Stimulated activated CD4-positive, alpha-beta T cell treated with anti-CD3 and anti-CD28 coated beads, Interleukin-12 subunit alpha, Interleukin-12 subunit beta, amount 100 ng/mL, for 24 hours (primary cell): ENCODE measurements around the gene TUBG1.
A peak's percentile ranks its signal among the peaks of the same experiment; 100 is the strongest.

Source experiments
- DNase-seq, 2 experiments: peaks; one replicate each; pipeline ENCODE4 v3.0.0-alpha.2; 2020; ENCODE audit warnings: low read depth in 2 of 2

TUBG1 gene

DNA sequence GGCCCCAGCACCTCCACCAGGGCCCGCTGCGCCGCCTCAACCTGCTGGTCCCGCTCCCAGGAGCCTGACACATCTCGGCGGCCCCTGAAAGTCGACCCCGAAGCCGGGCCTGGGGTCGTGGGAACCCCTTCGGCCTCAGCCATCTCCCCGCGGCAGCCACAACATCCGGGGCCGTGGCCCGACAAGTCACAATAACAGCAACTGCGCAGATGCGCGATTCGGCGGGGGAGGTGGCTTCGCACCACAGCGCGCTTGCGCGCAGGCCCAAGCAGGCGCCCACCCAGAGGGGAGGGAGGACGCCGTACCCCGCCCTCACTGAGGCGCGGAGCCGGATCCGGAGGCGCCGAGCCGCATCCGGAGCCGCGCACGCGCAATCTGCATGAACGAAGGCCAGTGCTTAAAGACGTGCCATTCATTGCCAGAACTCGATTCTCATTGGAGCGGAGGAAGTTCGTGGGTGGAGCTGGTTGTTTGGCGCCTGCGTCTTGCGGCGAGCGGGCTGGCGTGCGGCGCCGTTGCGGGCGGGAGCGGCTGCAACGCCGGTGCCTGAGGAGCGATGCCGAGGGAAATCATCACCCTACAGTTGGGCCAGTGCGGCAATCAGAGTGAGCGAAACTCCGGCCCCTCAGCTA is at the start of gene TUBG1, which contains the start of gene RETREG3:
TSS of gene TUBG1 (plus strand) at position 502 of the 632 bp plus-strand sequence. CDS start at position 557, 55 bp downstream.
TSS of gene RETREG3 (minus strand) at position 193 of the 632 bp plus-strand sequence. CDS start at position 143, 50 bp downstream.
- DNase-seq: peak; percentile 98

DNA sequence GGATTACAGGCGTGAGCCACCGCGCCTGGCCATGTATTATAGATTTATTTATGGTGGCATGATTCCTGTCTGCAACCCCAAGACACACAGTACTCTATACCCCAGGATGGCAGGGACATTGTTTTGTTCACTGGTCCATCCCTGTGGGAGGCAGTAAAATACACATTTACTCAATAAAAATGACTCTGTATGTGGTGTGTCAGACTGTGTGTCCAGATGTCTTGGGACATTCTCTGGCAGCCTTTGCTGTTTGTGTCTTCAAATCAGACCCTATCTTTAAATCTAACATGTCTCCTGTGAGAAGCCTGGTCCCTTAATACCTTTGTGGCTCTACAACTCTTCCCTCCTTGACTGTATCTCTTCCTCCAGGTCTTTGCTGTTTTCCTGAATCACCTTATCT is 49.2 kb upstream of the TUBG1 start:
- no peak for DNase-seq

DNA sequence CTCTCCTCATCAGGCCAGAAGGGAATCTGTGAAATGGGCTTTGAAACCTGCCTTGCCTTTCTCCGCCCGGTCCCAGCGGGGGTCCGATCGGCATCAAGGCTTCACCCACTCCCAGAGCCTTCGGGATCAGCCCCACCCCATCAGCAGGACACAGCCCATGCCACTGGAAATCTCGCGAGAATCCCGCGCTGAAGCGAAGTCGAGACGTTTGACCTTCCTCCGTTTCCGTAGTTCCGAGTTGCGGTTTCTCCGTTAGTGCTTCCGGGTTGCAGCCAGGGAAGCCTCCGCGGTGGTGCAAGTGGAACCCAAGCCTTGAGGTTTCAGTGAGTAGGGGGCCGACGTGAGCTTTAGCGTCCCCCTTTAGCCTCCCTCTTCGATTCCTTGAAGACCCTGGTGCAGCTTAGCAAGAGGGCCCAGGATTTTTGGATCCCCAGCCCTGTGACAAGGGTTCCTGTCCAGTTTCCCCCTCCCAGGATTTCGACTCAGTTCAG is 47.5 kb upstream of the TUBG1 start, which contains the start of gene COASY:
TSS of gene COASY (plus strand) at position 252 of the 491 bp plus-strand sequence. CDS start 475 bp downstream, outside the sequence.
- peak; percentile 87 to 94 for DNase-seq

DNA sequence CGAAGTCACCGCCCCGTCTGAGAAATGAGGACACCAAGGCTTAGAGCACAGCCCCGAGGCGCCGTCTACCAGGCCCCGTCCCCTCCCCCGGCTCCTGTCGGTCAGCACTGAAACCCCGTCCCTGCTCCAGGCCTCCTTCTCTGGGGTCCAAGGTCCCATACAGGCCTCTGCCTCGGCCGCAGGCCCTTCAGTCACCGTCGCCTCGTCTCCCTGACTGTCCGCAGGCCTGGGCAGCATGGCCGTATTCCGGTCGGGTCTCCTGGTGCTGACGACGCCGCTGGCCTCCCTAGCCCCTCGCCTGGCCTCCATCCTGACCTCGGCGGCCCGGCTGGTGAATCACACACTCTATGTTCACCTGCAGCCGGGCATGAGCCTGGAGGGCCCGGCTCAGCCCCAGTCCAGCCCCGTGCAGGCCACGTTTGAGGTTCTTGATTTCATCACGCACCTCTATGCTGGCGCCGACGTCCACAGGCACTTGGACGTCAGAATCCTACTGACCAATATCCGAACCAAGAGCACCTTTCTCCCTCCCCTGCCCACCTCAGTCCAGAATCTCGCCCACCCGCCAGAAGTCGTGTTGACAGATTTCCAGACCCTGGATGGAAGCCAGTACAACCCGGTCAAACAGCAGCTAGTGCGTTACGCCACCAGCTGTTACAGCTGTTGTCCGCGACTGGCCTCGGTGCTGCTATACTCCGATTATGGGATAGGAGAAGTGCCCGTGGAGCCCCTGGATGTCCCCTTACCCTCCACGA is 46.9 kb upstream of the TUBG1 start:
- no peak for DNase-seq

DNA sequence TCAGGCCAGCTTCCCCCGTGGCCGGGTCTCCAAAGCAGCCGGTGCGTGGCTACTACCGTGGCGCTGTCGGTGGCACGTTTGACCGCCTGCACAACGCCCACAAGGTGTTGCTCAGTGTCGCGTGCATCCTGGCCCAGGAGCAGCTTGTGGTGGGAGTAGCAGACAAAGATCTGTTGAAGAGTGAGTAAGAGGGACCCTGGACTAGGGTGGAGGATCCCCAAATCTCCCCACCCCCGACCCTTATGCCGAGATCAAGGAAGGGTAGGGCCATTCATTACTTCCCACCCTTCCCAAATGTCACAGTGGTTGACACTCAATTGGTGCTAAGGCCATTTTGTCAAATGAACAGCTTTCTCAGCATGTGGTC is 46.4 kb upstream of the TUBG1 start:
- DNase-seq: no peak

DNA sequence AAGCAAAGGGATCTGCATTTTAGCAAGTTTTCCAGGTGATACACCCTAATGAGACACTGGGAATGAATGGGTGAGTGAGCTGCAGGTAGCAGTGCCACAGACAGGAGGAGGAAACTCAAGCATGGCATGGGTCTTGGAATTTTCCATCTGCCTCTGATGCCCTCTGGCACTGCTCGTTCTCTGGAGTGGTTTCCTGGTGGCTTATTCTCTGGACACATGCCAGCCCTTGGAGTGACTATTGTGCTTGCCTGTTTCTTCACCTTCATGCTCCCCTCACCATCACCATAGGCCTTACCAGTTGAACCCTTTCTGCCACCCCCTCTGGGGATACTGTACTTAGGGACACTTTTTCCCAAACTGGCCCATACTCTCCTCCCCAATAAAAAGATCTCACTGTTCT is 45.9 kb upstream of the TUBG1 start:
- DNase-seq: no peak

DNA sequence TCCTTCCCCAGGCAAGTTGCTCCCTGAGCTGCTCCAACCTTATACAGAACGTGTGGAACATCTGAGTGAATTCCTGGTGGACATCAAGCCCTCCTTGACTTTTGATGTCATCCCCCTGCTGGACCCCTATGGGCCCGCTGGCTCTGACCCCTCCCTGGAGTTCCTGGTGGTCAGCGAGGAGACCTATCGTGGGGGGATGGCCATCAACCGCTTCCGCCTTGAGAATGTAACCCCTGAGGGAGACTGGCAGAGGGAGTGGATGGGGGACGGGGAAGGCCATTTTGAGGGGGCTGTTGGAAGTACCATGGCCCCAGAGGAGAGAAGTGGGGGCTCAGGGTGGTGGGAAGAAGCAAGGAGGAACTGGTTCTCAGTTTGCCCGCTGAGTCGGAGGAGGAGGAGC is 45.5 kb upstream of the TUBG1 start:
- no peak for DNase-seq

DNA sequence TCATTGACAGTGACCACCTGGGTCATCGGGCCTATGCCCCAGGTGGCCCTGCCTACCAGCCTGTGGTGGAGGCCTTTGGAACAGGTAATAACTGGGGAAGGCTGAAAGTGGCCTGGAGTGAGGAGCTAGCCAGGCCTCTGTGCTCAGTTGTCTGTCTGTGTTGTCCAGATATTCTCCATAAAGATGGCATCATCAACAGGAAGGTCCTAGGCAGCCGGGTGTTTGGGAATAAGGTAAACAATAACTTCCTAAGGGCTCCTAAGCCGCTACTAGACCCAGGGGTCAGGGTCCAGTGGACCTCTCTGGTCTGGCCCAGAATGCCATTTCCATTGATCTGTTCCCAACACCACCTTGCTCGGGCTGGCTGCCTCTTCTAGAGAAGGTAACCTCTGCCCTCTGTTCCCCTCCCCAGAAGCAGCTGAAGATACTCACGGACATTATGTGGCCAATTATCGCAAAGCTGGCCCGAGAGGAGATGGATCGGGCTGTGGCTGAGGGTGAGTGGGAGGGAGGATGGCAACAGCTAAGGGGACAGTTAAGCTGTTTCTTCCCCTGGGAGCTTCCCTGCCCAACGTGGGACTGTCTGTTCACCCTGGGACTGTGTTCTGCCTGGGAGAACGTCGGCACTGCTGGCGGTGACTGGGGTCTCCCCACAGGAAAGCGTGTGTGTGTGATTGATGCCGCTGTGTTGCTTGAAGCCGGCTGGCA is 44.5 kb upstream of the TUBG1 start:
- no peak for DNase-seq

DNA sequence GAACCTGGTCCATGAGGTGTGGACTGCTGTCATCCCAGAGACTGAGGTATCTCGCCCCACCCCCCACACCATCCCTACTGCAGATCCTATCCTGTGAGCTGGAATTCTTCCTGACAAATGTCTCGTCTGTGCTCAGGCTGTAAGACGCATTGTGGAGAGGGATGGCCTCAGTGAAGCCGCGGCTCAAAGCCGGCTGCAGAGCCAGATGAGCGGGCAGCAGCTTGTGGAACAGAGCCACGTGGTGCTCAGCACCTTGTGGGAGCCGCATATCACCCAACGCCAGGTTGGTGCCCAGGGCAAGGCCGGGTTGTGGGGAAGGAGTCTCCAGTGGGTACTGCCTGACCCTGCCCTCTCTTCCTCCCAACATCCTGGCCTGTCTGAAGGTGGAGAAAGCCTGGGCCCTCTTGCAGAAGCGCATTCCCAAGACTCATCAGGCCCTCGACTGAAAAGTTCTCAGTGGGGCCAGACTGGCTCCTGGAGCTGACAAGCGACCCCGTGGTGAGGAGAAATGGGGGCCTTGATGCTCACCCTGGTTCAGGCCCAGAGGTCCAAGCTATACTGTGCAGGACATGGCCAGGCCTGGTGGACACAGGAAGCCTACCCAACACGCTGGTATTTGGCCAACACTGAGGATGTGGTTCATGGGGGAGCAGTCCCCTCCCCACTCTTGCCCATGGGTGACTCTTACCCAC is 43.8 kb upstream of the TUBG1 start:
- no peak for DNase-seq

DNA sequence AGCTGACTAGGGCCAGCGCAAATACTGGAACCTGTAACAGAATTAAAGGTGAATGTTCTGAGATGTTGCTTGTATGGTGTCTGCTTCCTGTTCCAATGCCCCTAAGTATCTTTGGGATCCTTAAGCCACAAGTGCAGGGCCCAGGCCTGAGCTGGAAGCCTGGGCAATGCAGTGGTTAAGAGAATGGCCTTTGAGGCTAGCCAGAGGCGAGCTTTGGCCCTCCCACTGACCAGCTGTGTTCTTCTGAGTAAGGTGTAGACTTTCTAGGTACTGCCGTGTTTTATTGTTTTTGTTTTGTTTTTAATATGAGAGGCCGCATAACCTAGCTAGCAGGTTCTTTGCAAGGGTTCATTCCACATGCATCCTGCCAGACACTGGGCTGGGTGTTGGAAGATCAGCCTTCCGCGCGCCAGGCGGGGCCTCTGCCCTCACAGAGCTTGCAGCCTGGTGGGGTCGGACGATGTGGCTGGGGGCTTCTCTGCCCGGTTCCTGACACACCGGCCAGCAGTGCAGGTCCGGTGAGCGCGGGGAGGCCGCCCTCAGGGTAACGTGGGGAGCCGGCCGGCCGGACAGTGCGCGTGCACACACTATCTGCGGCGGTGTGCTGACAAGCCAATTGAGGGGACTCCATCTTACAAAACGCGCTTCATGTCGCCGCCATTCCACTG is 43.1 kb upstream of the TUBG1 start:
- DNase-seq: peak in 1 of 2 experiments; percentile 5

DNA sequence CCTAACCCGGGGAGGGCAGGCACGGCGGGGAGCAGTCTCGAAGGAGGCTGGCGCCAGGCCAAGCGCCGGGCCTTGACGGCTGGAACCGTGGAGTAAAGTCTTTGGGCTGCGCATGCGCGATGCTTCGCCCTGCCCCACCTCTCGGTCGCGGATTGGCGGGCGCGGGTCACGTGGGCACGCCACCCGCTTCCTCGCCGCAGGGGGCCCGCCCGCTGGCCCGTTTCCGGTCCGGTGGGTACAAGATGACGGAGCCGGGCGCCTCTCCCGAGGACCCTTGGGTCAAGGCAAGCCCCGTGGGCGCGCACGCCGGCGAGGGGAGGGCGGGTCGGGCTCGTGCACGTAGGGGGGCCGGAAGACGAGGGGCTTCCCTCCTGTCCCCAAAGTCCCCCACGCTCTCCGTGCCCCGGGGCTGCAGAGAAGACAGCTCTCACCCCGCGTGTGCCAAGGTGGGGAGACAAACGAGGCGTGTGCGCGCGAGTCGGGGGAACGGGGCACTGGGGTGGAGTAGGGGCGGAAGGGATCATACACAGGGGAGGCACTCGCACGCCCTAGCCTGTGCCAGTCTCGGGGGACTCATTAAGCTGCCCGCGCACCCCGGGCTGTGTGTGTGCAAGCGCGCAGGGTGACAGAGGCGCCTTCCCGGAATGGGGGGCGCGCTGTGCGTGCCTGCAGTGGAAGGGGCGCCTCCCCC is 42.5 kb upstream of the TUBG1 start, which contains the start of gene MLX:
TSS of gene MLX (plus strand) at position 218 of the 691 bp plus-strand sequence. CDS start at position 243, 25 bp downstream.
- peak; percentile 85 for DNase-seq

DNA sequence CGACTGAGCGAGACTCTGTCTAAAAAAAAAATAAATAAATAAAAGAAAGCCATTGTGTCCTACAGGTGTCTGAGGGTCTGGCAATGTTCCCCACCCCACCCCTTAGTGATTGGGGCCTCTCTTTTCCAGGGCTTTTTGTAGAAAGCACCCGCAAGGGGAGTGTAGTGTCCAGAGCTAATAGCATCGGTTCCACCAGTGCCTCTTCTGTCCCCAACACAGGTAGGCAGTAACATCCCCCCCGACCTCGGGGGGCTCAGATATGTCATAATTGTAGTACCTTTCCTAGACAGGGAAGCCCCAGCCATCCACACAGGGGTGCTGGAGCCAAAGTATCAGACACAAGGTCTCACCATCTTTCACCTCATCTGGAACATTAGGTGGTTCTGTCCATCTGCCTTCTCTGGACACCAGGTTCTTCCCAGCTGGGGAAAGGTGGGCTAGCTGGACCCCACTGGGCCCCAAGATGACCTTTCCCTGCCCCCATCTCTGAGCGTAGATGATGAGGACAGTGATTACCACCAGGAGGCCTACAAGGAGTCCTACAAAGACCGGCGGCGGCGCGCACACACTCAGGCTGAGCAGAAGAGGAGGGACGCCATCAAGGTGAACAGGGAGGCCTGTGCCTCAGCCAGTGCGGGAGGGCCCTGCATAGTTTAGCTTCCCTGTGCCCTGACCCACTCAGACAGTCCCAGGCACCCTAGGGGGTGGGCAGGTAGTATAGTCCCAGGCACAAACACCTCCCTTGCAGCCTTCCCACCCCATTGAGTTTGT is 41.0 kb upstream of the TUBG1 start:
- DNase-seq: no peak

DNA sequence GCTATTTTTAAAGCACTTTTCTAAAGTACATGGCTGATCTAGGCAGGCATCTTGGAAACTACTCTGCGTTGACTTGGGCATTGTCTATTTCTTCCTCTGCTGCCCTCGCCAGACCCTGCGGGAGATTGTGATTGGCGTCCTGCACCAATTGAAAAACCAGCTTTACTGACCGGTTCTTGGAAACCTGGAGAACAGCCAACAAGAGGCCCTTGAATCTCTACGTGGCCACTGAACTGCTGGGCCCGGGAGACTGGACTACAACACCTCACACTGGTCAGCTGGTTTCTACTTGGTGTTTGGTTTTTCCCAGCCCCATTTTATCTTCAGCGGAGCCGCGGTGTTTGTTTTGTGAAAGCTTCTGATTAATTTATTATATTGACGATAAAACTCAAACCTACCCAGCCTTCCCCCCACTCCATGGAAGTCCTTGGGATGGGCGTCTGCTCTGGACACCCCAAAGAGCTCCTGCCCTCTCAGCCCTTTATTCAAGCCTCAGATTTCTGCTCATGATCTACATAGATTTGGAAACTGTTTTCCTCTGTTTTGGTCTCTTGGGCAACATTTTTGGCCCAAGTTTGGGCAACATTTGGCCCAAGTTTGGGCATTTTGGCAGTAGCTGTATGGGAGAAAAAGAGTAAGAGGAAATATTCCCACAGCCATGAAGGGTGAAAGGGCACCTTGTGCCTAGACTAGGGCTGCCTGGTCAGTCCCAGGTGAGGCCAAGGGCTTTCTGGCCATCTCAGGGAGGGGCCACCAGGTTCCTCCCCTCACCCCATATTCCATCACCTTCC is 37.9 kb upstream of the TUBG1 start:
- DNase-seq: no peak

DNA sequence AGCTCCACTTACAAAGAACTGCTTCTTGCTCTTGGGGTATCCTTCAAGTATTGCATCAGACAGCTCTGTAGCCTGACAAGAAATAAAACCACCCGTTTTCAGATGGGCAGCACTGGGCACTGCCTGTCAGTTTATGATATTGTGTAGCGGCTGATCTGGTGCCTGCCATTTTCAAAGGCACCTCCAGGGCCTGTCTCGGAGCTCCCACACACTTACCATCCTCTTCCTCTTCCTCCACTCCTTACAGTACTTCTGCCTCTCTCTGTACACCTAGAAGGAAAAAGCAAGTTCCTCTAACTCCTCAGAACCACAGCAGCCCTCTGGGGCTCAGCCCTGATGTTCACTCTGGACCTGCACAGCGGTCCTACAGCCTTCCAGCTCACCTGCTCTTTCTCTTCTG is 36.4 kb upstream of the TUBG1 start:
- no peak for DNase-seq

DNA sequence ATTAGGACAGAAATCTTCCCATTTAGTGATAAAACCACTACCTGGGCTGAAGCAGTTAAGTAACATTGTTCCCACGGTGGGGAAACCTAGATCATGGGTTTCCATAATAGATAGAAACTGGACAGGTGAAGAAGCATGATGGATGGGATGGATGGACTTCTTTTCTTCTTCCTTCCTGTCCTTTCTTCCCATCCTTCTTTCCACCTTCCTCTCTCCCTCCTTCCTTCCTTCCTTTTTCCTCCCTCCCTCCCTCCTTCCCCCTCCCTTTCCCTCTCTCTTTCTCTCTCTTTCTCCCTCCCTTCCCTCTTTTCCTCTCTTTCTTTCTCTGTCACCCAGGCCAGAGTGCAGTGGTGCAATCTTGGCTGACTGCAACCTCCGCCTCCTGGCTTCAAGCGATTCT is 35.0 kb upstream of the TUBG1 start:
- DNase-seq: no peak

DNA sequence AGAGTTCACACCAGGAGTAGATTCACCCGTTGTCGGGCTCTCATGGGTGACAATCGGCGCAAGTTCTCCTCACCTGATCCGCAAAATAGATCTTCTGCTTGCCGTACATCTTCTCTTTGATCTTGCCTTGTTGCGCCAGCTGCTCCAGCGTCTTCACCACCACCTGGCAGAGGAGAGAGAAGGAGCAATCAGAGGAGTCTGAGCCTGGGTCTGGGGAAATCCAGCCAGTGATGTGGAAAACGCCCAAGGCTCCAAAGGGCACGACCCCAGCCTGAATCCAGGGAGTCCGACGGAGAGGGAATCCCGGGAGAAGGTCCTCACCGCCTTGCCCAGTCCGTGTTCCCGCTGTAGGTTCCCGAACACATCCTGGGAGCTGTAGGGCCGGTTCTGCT is 32.3 kb upstream of the TUBG1 start:
- peak in 1 of 2 experiments; percentile 15 for DNase-seq

DNA sequence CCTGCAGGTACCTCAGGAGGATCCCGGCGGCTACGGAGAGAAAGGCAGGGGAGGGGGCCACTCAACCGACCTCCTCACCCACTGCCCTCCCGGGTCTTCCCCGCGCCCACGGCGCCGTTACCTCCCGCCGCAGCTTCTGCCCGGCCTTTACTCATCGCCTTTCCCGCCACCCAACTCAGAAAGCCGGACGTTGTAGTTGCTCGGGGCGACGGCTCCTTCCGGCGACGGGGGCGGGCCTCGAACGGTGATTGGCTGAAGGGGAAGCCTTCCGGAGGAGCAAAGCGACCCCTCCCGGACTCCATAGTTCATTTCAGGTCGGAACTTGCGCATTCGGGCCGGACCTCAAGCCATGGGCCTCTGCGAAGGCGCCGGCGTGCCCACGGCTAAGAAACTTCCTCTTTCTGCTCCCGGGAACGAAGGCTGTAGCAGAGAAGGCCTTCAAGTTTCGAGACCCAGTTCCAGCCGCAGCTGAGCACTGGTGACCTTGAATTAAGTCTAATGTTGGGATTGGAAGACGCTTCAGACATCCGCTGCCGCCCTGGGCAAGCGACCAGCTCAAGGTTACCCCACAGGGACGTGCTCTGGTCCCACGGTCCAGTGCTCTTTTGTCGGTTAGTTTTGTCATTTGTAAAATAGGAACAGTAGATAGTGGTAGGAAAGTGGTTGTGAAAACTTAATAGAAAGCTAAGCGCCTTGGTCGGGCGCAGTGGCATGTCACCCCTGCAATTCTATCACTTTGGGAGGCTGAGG is 31.8 kb upstream of the TUBG1 start, which contains the start of gene PSMC3IP:
TSS of gene PSMC3IP (minus strand) at position 198 of the 750 bp plus-strand sequence. CDS start at position 155, 43 bp downstream.
- DNase-seq: peak; percentile 89 to 96

DNA sequence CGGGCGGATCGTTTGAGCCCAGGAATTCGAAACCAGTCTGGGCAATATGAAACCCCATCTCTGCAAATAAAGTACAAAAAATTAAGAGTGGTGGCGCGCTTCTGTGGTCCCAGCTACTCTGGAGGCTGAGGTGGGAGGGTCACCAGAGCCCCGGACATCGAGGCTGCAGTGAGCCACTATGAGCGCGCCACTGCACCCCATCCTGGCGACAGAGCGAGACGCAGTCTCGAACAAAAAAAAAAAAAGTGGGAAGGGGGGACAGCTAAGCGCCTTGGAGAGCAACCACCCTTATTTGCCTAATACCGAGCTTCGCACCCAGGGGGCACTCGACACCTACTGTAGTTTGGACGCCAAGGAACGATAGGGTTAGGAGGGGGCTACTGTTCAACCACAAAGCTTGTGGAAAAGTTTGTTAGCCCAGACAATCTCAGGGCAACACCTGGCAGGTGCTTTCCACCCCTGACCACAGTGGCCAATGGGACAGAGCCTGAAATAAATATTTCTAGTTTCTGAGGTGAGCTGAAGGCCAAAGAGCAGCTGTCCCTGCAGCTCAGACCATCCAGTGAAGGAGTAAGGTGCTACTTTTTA is 31.1 kb upstream of the TUBG1 start:
- DNase-seq: peak; percentile 49 to 76
